GM13976 (cell line): ENCODE results near the gene PIK3R6.

Experiments
- DNase-seq: peaks from one replicate; pipeline ENCODE4 v3.0.0; 2012; ENCODE audit warnings: low spot score
- in situ Hi-C: fragments of 300-500 bp; cut with MboI; formaldehyde crosslinking; loops from one replicate; pipeline ENCODE4 v1.12.0; 2022; ENCODE audit warnings: low sequenced_read_pairs, mixed read lengths, inconsistent platforms; ENCODE audit not compliant: unreplicated experiment
- TF ChIP-seq, protein P1 (sequence below): IDR thresholded peaks from 2 replicates; pipeline ENCODE4 v1.5.1; 2012; ENCODE audit warnings: borderline replicate concordance, mild to moderate bottlenecking; ENCODE audit not compliant: insufficient read depth; ENCODE audit errors: extremely low read depth, missing control alignments, control extremely low read depth

The PIK3R6 gene

GRCh38 chr17:8753136-8753975 is 114.1 kb downstream of the PIK3R6 start:
- DNase-seq = no peak
- TF ChIP-seq, protein P1, sequence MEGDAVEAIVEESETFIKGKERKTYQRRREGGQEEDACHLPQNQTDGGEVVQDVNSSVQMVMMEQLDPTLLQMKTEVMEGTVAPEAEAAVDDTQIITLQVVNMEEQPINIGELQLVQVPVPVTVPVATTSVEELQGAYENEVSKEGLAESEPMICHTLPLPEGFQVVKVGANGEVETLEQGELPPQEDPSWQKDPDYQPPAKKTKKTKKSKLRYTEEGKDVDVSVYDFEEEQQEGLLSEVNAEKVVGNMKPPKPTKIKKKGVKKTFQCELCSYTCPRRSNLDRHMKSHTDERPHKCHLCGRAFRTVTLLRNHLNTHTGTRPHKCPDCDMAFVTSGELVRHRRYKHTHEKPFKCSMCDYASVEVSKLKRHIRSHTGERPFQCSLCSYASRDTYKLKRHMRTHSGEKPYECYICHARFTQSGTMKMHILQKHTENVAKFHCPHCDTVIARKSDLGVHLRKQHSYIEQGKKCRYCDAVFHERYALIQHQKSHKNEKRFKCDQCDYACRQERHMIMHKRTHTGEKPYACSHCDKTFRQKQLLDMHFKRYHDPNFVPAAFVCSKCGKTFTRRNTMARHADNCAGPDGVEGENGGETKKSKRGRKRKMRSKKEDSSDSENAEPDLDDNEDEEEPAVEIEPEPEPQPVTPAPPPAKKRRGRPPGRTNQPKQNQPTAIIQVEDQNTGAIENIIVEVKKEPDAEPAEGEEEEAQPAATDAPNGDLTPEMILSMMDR = no peak
- in situ Hi-C loops = loop anchor here (10.0 kb wide), 1 partner anchor 141 kb away; no protein-coding TSS in a partner anchor
